ENCODE data around the gene UBE2C.
"Not testable (repeated sequence)": the region's sequence is repeated elsewhere in the genome, so short reads cannot be mapped to it uniquely, and the experiment has no call there.

The UBE2C gene

DNA sequence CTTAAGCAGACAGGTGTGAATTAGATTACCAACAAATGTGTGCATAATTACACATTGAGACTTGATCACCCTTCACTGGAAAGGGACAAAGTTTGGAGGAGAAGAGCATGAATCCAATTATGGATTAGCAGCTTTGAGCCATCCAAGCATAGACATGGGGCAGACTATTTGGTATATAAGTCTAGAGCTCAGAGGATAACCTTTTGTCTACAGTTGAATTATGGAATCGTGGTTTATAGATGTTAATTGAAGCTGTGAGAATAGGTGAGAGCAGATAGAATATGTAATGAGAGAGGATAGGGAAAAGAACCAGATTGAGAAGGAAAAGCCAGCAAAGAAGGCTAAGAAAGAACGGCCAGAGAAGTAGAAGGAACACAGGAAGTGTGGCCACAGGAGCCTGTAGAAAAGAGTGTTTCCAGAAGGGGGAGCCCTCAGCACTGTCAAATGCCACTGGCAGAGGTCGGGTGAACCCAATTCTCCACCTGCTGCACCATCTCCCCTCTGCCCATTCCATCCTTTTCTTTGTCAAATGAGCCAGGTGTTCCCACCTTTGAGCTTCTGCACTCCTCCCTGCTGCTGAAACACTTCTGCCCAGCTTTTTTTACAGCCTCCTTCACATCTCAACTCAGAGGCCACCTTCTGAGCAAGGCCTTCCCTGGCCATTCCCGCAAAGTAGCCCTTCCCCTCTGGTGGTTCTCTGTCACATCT lies 13.4 kb upstream of the UBE2C start:
- DNase-seq: peak; percentile 5 to 71

- DNase-seq: no peak
These were observed 10.6 kb upstream of the UBE2C start for GRCh38 chr20:45801851-45802250.

- no peak for DNase-seq
These were observed 2.1 kb upstream of the UBE2C start for GRCh38 chr20:45810191-45810970.

DNA sequence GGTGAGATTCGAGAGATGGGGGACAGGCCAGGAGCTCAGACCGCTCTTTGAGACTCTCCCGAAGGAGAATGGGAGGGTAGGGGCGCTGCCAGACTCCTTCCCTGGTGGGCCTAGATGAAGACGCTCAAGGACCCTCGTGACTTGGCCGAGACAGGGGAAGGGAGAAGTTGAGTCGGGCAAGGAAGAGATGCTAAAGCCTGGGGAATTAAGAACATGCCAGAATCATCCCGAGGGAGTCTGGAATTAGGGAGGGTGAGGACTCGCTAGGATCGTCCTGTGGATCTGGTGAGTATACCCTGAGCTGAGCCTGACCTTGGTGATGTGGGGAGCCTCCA lies 529 bp downstream of the UBE2C start:
- DNase-seq: no peak

DNA sequence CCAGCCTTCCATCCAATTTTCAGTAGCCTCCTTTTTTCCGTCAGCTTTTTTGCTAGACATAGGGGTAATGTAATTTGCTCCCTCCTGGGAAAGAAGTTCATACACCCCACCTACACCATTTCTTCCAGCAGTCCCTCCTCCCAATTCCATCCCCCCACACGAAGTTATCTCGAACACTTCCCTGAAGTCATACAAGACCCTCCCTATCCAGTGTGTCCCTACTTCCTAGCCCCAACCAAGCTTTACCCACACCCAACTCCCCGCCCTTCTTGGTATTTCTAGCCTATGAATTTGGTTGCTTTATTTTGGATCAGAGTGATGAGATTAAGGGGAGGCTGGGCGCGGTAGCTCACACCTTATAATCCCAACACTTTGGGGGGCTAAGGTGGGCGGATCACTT lies 1.0 kb downstream of the UBE2C start:
- no peak for DNase-seq

- DNase-seq: no peak
These were observed 1.9 kb downstream of the UBE2C start for GRCh38 chr20:45814314-45814713.

GRCh38 chr20:45816951-45817350 lies 4.5 kb downstream of the UBE2C start:
- no peak for DNase-seq

DNA sequence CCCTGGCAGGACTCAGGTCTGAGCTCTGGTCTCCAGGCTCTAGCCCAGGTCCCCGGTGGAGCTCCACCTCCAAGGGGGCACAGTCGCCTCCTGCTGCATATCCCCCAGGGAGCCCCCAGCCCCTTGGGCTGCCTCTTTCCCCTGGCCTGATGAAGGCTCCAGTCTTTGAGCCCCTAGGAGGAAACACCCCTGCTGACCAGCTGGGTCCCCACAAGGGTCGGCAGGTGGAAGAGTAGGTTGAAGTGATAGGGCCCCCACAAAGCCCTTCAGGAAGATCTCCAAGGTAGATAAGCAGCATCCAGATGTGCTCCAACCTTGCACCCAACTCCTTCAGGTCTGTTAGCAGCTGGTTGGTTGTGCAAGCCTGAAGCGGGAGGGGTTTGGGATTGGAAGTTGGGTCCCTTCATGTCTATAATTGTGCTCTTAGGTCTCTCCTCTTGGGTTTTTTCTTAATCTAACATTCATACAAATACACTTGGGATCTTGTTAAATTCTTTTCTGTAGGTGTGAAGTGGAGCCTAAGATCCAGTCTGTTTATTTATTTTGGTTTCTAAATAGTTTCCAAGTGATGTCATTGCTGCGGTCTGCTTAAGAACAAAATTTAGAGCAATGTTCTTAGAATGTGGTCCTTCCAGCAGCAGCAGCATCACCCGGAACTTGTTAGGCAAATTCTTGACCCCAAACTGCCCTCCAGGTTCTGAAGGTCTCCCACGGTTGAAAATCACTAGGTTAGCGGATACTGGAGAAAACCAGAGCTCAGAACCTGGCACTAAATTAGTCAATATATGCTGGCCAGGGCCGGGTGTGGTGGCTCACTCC lies 5.1 kb downstream of the UBE2C start:
- no peak for DNase-seq

- DNase-seq: no peak
These were observed 5.8 kb downstream of the UBE2C start for GRCh38 chr20:45818239-45818638.

- DNase-seq: no peak
These were observed 7.0 kb downstream of the UBE2C start for GRCh38 chr20:45819466-45819865.

DNA sequence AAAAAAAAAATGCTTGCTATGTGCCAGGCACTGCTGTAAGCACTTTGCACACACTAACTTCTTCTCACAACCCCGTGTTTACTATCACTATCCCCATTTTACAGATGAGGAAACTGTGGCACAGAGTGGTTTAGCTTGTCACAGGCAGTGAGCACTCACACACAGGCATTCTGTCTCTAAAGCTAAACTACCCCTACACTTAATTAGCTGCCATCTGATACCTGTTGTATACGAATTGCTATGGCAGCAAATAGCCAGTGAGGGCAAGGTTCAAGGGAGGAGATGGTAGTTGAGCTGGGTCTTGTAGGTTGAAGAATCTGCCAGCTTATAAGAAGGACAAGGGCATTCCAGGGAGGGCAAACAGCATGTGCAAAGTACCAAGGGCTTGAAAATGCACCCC lies 9.5 kb downstream of the UBE2C start:
- peak in 1 of 2 experiments; percentile 17 for DNase-seq

GRCh38 chr20:45822857-45823256 lies 10.4 kb downstream of the UBE2C start:
- DNase-seq: peak; percentile 23 to 72

- DNase-seq: peak; percentile 47 to 72
These were observed 11.7 kb downstream of the UBE2C start for GRCh38 chr20:45823949-45824835.

- peak; percentile 97 to 99 for DNase-seq
These were observed 14.1 kb downstream of the UBE2C start for GRCh38 chr20:45826381-45827019.

DNA sequence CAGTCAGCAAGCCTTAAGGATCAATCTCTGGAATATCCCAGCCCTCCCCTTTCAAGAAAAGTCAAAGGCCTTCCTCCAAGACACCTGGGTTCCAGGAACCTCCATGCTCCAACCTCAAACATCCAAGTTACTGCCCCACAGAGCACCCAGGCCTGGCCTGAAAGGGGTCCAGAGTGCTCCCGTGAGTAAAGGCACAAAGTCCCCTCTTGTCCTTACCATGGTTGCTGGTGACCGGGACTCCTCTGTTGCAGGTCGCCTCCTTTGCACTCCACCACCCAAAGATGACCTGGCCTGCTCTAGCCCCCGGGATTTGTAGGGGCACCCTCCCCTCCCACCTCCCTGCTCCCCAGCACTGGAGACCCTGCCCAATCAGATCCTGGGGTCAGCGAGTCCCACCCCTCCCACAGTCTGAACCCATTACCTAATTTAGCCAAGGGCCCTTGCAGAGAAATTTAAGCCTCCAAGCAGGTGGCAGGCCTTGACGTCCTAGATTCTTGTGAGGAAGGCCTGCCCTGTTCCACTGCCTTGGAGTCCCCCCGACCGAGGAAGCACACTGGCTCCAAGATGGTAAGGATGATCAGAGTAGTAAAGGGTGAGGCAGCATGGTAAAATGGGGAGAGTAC lies 14.7 kb downstream of the UBE2C start, which contains the start of gene TNNC2:
Gene TNNC2 (minus strand): TSS at position 283 of the 623 bp plus-strand sequence. CDS start 64 bp downstream, at position 219.
- peak; percentile 8 to 64 for DNase-seq

GRCh38 chr20:45827712-45828111 lies 15.3 kb downstream of the UBE2C start:
- DNase-seq: no peak

GRCh38 chr20:45828589-45828988 lies 16.1 kb downstream of the UBE2C start:
- DNase-seq: peak; percentile 14 to 57

DNA sequence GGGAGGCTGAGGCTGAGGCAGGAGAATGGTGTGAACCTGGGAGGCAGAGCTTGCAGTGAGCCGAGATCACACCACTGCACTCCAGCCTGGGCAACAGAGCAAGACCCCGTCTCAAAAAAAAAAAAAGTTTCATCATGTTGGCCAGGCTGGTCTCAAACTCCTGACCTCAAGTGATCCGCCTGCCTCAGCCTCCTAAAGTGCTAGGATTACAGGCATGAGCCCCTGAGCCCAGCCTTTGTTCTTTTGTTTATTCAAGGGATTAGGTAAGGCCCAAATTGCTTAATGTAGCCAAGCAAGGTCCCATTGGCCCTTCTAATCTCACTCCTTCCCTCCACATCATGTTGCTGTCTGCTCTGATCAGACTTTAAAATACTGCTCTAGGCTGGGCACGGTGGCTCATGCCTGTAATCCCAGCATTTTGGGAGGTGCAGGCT lies 17.2 kb downstream of the UBE2C start:
- DNase-seq: not testable (repeated sequence)

GRCh38 chr20:45832619-45833018 lies 20.2 kb downstream of the UBE2C start:
- DNase-seq: no peak

DNA sequence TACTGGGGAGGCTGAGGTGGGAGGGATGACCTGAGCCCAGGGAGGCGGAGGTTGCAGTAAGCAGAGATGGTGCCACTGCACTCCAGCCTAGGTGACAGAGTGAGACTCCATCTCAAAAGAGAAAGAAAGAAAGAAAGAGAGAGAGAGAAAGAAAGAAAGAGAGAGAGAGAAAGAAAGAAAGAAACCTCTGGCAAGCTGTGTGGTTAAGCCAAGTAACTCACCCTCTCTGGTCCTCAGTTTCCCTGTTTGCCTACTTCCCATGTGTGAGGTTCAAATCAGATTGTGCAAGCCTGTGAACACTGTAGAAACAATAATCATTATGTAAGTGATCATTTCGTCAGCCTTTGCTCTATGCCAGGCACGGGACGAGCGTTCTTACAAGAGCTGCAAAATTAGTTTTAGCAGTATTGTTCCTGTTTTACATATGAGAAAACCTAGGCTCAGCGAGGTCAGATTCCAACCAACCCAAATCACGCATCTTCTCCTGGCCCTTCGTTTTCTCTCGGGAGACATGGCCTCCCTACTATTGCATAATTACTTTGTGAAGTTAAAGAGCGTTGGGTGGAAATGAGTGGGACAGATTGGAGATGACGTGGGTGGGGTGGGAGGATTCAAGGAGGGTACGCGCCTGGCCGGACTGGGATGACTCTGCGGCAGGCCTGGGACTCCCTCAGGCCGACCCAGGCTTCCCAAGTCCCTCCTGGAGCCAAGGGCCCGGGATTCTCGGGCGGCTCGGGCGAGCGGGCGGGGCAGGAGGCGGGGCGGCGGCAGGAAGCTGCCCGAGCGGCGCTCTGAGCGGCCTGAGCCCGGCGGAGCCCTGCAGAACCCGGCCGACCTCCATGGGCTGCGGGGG lies 20.8 kb downstream of the UBE2C start, which contains the start of gene SNX21:
Gene SNX21 (plus strand): TSS at position 770 of the 853 bp plus-strand sequence. CDS start 121 bp downstream, outside the sequence.
- peak; percentile 21 to 44 for DNase-seq

Measured in NCI-H524 (cell line).